Lower leg skin (tissue), 4 donors: ENCODE measurements around the gene CLDN10. TPM values are rescaled to one million over a fixed set of nuclear protein-coding genes. Genes with fewer than 3 reads are reported as not detected.

ENCODE experiments used
- DNase-seq, 2 donors: peaks; one replicate each; pipeline ENCODE4 v3.0.0-alpha.2; 2019; ENCODE audit warnings: low spot score in 2 of 2
- H3K4me3 ChIP-seq: fragments of 200-600 bp; sonication (generic); 2 replicates; pipeline ENCODE4 v1.5.1; 2017; ENCODE audit warnings: mild to moderate bottlenecking, low read depth; ENCODE audit not compliant: poor library complexity, severe bottlenecking
- POLR2A ChIP-seq, 2 donors: fragments of 450-650 bp; IDR thresholded peaks; one replicate each; pipeline ENCODE4 v1.6.1; 2016 to 2017; ENCODE audit warnings: antibody characterized with exemption in 2 of 2, mild to moderate bottlenecking in 1 of 2, moderate library complexity in 1 of 2
- WGBS, 2 donors: methylation state at CpG; one replicate each; pipeline ENCODE4 v1.1.5; 2018; 5-methylcytosine and 5-hydroxymethylcytosine counted together
- intact Hi-C: fragments of 100-400 bp; cut with DNase I; formaldehyde crosslinking; loops from one replicate; pipeline ENCODE4 v1.15.0; 2023; ENCODE audit warnings: low total_unique reads
- total RNA-seq, 4 donors: library from RNA; depleted of rRNA; stranded (reverse); fragments of >200 nt; gene quantifications; one replicate each; pipeline ENCODE4 v1.1.0, GENCODE V29; 2016
- TF ChIP-seq, protein P1 (sequence below), 3 donors: fragments of 450-650 bp; IDR thresholded peaks; one replicate each; pipeline ENCODE4 v1.5.1; 2016; ENCODE audit warnings: antibody characterized with exemption in 3 of 3, mild to moderate bottlenecking in 3 of 3, moderate library complexity in 2 of 3

Gene CLDN10
- total RNA-seq, 4 donors from 2014 or later, result 7.6 to 33.3 (median 19.9) TPM

DNA sequence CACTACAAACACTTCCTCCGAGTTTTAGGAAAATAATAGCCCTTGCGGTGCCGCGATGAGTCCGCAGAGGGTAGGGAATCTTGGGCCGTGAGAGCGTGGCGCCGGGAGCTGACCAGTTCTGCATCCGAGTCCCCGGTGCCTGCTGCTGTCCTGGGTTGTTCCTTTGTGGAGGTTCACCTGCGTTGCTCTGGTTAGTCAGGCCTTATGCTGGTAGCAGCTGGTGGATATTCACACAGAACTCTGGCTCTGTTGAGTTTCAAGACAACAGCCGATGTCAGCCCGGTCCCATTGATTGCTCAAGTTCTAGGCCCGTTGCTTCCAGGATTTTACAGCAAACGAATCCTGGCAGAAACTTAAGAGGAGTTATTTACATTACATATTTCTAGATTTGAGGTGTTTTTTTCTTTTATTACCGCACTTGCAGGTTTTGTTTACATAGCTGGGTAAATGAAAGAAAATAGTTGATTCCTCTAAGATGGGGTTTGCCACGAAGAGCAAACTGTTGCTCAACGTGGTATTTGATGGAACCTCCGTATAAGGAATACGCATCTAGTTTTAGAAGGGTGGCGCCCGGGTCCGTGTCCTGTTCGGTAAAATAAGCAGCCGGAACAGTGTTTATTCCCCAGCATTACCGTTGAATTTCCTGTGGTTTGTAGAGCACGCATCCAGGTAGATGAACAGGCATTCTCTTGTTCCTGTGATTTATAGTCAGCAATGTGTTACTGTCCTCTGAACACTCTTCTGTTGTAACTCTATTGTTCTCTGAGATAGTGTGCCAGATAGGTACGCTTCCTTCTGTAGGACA is 1.3 kb downstream of the CLDN10 start:
- intact Hi-C loops, result no loop called here
- TF ChIP-seq POLR2A (IDR thresholded peaks at IDR 0.05), result no peak
- TF ChIP-seq, protein P1, sequence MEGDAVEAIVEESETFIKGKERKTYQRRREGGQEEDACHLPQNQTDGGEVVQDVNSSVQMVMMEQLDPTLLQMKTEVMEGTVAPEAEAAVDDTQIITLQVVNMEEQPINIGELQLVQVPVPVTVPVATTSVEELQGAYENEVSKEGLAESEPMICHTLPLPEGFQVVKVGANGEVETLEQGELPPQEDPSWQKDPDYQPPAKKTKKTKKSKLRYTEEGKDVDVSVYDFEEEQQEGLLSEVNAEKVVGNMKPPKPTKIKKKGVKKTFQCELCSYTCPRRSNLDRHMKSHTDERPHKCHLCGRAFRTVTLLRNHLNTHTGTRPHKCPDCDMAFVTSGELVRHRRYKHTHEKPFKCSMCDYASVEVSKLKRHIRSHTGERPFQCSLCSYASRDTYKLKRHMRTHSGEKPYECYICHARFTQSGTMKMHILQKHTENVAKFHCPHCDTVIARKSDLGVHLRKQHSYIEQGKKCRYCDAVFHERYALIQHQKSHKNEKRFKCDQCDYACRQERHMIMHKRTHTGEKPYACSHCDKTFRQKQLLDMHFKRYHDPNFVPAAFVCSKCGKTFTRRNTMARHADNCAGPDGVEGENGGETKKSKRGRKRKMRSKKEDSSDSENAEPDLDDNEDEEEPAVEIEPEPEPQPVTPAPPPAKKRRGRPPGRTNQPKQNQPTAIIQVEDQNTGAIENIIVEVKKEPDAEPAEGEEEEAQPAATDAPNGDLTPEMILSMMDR (IDR thresholded peaks at IDR 0.05), result no peak
- DNase-seq, result no peak
- H3K4me3 ChIP-seq, result no peak overlapping the region
- WGBS, 2 donors, result 37 to 42% methylated on average over 29 of the region's 29 CpGs

DNA sequence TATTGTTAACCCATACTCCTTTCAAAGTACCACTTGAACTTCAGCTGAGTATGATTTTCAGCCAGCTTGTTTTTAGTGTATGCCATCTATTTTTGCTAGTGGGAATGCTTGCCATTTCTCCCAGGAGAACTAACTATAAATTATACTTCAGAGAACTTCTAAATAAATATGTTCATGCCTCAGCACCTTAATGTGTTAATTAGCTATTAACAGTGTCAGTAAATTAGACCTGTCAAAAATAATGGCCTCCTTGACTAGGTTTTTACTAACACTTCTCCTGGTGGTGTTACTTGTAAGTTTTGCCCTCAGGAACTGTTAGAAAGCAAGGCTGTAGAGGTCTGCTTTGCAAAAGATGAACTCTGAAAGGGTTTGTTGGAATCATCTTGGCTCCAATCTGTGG is 4.5 kb downstream of the CLDN10 start:
- intact Hi-C loops, result no loop called here
- no peak for DNase-seq
- no peak overlapping the region for H3K4me3 ChIP-seq
- TF ChIP-seq, protein P1 (IDR thresholded peaks at IDR 0.05), result no peak
- TF ChIP-seq POLR2A (IDR thresholded peaks at IDR 0.05), result no peak

DNA sequence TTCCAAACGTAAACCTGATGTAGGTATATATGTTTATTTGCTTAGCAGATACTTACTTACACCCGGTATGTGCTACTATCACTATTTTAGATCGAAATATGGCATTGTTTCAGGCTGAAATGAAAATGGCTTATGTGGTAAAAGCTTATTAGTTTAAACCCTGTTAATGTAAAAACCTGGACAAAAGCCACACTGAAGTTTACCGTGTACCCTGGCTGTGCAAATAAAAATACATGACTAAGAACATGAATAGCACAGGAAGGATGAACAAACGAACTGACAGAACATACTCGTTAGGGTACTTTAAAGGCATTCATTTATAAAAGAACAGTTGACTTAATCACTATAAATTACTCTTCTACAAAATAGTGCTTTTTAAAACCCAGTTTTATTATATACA is 6.6 kb downstream of the CLDN10 start:
- intact Hi-C loops, result no loop called here
- 63 to 66% methylated on average over 6 of the region's 6 CpGs for WGBS, 2 donors
- DNase-seq, result no peak
- no peak overlapping the region for H3K4me3 ChIP-seq
- TF ChIP-seq, protein P1 (IDR thresholded peaks at IDR 0.05), result no peak
- TF ChIP-seq POLR2A (IDR thresholded peaks at IDR 0.05), result no peak

DNA sequence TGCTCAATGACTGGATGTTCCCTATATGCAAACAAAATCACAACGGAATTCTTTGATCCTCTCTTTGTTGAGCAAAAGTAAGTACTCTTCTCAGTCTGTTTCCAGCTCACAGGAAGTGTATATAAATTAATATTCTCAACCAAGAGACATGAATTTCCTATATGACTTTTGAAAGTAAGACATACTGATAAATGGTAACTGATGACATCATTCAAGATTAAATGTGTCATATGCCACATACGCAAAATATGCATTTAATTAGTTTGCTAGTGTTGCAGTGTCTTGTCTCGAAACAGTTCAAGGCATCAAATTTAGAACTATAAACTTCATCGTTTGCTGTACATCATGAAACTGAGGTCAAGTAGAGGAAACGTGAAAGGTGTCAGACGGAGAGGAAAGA is 7.9 kb downstream of the CLDN10 start:
- intact Hi-C loops, result no loop called here
- TF ChIP-seq POLR2A (IDR thresholded peaks at IDR 0.05), result no peak
- TF ChIP-seq, protein P1 (IDR thresholded peaks at IDR 0.05), result no peak
- 67 to 68% methylated on average over 6 of the region's 6 CpGs for WGBS, 2 donors

DNA sequence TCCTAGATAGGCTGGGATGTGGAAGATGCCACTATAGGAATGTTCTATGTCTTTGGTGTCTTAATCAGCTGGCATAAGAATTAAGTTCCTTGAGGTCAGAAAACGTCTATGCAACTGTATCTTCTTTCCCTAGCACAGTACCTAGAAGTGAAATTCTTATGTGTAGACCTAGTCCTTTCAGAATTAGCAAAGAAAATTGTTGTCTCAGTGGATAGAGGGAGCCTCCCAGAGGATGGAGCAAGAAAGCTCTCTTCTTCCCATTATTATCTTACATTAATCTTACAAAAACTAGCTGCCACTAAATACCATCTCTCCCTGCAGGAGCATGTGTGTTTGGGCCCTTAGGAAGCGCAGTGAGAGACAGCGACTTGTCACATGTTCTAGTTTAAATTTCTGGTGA is 11.6 kb downstream of the CLDN10 start:
- no peak overlapping the region for H3K4me3 ChIP-seq
- no peak for DNase-seq
- 65 to 71% methylated on average over 3 of the region's 3 CpGs for WGBS, 2 donors
- intact Hi-C loops, result no loop called here
- TF ChIP-seq, protein P1 (IDR thresholded peaks at IDR 0.05), result no peak

More for the DNA sequence above, 7.9 kb downstream of the CLDN10 start:
- no peak for DNase-seq
- H3K4me3 ChIP-seq, result no peak overlapping the region
